Ovary (tissue), 3 donors: ENCODE data around the gene PHLDB2.

Source experiments
- EP300 ChIP-seq: sonication (generic); formaldehyde crosslinking; IDR thresholded peaks from one replicate; pipeline ENCODE4 v1.6.1; 2017; ENCODE audit warnings: antibody characterized with exemption
- POLR2A ChIP-seq: fragments of 450-650 bp; IDR thresholded peaks from one replicate; pipeline ENCODE4 v1.6.1; 2017; ENCODE audit warnings: antibody characterized with exemption, mild to moderate bottlenecking, moderate library complexity
- TF ChIP-seq, protein P1 (sequence below), 3 donors: fragments of 450-650 bp in 2 of 3; fragments of 200-600 bp in 1 of 3; IDR thresholded peaks; one replicate each; pipeline versions ENCODE4 v1.5.1 to v1.8.0; 2016 to 2022; ENCODE audit warnings: antibody characterized with exemption in 3 of 3, mild to moderate bottlenecking in 1 of 3
- donor health status: DM: no; HTN: no; CAD: no.

DNA sequence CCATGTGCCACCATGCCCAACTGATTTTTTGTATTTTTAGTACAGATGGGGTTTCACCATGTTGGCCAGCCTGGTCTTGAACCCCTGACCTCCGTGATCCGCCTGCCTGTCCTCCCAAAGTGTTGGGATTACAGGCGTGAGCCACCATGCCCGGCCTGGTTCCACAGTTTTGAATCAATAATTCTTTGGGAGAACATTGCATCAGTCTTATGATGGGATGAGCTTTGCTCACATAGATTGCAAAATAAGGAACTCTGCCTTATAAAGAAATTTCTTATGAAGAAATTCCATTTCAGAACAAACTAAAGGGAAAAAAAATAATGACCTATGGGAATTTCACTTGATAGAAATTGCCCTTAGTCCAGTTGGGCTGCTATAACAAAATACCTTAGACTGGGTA is 159.6 kb downstream of the PHLDB2 start:
- no peak for TF ChIP-seq POLR2A
- TF ChIP-seq, protein P1, sequence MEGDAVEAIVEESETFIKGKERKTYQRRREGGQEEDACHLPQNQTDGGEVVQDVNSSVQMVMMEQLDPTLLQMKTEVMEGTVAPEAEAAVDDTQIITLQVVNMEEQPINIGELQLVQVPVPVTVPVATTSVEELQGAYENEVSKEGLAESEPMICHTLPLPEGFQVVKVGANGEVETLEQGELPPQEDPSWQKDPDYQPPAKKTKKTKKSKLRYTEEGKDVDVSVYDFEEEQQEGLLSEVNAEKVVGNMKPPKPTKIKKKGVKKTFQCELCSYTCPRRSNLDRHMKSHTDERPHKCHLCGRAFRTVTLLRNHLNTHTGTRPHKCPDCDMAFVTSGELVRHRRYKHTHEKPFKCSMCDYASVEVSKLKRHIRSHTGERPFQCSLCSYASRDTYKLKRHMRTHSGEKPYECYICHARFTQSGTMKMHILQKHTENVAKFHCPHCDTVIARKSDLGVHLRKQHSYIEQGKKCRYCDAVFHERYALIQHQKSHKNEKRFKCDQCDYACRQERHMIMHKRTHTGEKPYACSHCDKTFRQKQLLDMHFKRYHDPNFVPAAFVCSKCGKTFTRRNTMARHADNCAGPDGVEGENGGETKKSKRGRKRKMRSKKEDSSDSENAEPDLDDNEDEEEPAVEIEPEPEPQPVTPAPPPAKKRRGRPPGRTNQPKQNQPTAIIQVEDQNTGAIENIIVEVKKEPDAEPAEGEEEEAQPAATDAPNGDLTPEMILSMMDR (IDR thresholded peaks at IDR 0.05): no peak
- no peak for TF ChIP-seq EP300
